LNCAP (cell line): ENCODE measurements around the gene ELMOD2.

ENCODE experiments used
- TF ChIP-seq, protein P1 (sequence below): fragments of 450-650 bp; IDR thresholded peaks from 2 replicates; pipeline ENCODE4 v1.5.1; 2017; ENCODE audit warnings: mild to moderate bottlenecking

ELMOD2 gene

DNA sequence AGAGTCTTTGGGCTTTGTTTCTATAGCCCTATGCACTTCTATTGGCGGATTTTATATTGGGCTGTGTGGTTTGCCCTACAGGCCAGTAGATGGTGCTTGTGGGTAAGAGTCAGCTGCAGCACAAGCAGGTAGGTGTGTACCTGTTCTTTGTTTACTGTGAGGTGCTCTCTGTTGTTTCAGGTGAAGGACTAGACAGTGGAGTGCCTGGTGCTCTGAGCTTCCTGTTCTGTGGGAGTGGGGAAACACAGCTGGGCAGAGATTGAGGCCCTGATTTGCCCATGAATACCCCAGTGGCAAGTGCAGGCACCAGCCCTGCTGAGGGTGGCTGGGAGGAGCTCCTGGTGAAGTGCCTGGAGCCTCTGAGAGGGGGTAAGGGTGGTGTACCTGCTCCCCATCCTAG, 71.1 kb downstream of the ELMOD2 start:
- TF ChIP-seq, protein P1, sequence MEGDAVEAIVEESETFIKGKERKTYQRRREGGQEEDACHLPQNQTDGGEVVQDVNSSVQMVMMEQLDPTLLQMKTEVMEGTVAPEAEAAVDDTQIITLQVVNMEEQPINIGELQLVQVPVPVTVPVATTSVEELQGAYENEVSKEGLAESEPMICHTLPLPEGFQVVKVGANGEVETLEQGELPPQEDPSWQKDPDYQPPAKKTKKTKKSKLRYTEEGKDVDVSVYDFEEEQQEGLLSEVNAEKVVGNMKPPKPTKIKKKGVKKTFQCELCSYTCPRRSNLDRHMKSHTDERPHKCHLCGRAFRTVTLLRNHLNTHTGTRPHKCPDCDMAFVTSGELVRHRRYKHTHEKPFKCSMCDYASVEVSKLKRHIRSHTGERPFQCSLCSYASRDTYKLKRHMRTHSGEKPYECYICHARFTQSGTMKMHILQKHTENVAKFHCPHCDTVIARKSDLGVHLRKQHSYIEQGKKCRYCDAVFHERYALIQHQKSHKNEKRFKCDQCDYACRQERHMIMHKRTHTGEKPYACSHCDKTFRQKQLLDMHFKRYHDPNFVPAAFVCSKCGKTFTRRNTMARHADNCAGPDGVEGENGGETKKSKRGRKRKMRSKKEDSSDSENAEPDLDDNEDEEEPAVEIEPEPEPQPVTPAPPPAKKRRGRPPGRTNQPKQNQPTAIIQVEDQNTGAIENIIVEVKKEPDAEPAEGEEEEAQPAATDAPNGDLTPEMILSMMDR: peak; percentile 70

- TF ChIP-seq, protein P1: no peak
These were observed 76.4 kb downstream of the ELMOD2 start for GRCh38 chr4:140600408-140600807.

DNA sequence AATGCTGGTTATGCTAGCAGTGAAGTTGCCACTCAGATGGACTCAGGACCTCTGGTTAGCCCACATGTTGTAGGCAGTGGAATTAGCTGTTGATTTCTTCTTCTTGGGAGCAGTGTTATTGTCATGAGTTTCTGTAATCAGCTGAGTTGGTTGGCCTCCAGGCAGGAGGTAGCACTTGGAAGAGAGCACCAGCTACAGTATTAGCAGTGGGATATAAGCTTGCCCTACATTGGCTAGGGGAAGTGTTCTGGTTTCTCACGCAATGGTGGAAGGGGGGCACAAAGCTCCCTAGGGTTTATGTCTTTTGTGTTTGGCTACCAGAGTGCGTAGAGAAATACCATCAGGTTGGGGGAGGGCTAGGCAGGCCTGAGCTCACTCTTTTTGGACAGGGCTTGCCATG, 78.7 kb downstream of the ELMOD2 start:
- TF ChIP-seq, protein P1: no peak

- TF ChIP-seq, protein P1: no peak
These were observed 79.3 kb downstream of the ELMOD2 start for GRCh38 chr4:140603286-140603685.
